ENCODE measurements around the gene TPM3.

DNA sequence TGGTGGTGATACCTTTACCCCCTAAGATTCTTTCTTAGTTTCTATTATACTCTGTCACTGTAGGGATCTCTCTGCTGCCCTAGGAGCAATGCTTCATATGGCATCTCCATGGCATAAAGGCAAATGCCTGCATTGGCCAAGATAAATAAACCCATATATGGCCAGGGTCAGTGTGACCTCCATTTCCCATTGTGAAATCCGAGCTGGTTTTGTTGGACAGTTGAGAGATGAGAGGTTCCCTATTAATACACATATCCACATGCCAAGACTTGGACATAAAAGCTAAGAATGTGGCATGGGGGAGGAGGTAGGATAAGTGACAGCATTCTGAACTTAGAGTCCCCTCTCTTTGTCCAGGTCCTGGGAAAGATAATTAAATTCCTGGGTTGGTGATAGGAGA is 1.4 kb downstream of the TPM3 start:
- TF ChIP-seq, protein P1, sequence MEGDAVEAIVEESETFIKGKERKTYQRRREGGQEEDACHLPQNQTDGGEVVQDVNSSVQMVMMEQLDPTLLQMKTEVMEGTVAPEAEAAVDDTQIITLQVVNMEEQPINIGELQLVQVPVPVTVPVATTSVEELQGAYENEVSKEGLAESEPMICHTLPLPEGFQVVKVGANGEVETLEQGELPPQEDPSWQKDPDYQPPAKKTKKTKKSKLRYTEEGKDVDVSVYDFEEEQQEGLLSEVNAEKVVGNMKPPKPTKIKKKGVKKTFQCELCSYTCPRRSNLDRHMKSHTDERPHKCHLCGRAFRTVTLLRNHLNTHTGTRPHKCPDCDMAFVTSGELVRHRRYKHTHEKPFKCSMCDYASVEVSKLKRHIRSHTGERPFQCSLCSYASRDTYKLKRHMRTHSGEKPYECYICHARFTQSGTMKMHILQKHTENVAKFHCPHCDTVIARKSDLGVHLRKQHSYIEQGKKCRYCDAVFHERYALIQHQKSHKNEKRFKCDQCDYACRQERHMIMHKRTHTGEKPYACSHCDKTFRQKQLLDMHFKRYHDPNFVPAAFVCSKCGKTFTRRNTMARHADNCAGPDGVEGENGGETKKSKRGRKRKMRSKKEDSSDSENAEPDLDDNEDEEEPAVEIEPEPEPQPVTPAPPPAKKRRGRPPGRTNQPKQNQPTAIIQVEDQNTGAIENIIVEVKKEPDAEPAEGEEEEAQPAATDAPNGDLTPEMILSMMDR (conservative IDR thresholded peaks at IDR 0.05 in 1 of 2, IDR thresholded peaks at IDR 0.05 in 1 of 2; ENCODE audit: low read depth in 1 of 2, low read length in 2 of 2): no peak
- no peak for TF ChIP-seq EZH2 (IDR thresholded peaks at IDR 0.05; ENCODE audit: low read length, missing control alignments)

Data from fibroblast of lung (primary cell).